ENCODE measurements around the gene UBE3C.

- no peak for TF ChIP-seq POLR2AphosphoS5 (IDR thresholded peaks at IDR 0.05; ENCODE audit: low read depth, low read length)
- no peak for TF ChIP-seq SIN3A (IDR thresholded peaks at IDR 0.05; ENCODE audit: borderline replicate concordance, insufficient read depth, low read length)
- TF ChIP-seq TAF1 (IDR thresholded peaks at IDR 0.05; ENCODE audit: borderline replicate concordance, insufficient read depth, low read length), result no peak
Measured at GRCh38 chr7:157136372-157136771, 2.4 kb upstream of the UBE3C start.
